ENCODE data around the gene LRRC56. TPM values are rescaled to one million over a fixed set of nuclear protein-coding genes. Genes with fewer than 3 reads are reported as not detected.
A peak's percentile ranks its signal among the peaks of the same experiment; 100 is the strongest.

The LRRC56 gene
- total and polyA plus RNA-seq, 2 of the 13 experiments (the other 11 are each of a cell fraction or from before 2014, with no cell fraction given), result 0.11 to 0.29 TPM

- TF ChIP-seq, protein P1, sequence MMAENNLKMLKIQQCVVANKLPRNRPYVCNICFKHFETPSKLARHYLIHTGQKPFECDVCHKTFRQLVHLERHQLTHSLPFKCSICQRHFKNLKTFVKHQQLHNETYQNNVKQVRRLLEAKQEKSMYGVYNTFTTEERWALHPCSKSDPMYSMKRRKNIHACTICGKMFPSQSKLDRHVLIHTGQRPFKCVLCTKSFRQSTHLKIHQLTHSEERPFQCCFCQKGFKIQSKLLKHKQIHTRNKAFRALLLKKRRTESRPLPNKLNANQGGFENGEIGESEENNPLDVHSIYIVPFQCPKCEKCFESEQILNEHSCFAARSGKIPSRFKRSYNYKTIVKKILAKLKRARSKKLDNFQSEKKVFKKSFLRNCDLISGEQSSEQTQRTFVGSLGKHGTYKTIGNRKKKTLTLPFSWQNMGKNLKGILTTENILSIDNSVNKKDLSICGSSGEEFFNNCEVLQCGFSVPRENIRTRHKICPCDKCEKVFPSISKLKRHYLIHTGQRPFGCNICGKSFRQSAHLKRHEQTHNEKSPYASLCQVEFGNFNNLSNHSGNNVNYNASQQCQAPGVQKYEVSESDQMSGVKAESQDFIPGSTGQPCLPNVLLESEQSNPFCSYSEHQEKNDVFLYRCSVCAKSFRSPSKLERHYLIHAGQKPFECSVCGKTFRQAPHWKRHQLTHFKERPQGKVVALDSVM (CRISPR knock-in tag; IDR thresholded peaks at IDR 0.05), result no peak
- TF ChIP-seq SPEN (CRISPR knock-in tag; IDR thresholded peaks at IDR 0.05; ENCODE audit: low read depth) (peak; percentile 33; the same call in 1 of the 2 replicates), NFIC (IDR thresholded peaks at IDR 0.05; ENCODE audit: low read length) (no peak), ZBTB26 (CRISPR knock-in tag; IDR thresholded peaks at IDR 0.05; ENCODE audit: borderline replicate concordance) (no peak), RERE (CRISPR knock-in tag; IDR thresholded peaks at IDR 0.05; ENCODE audit: low read depth) (no peak), ZBED4 (CRISPR knock-in tag; IDR thresholded peaks at IDR 0.05; ENCODE audit: borderline replicate concordance) (no peak), ZNF326 (CRISPR knock-in tag; IDR thresholded peaks at IDR 0.05; ENCODE audit: borderline replicate concordance) (no peak), MBNL3 (CRISPR knock-in tag; conservative IDR thresholded peaks at IDR 0.05) (no peak)
- TF ChIP-seq, protein P2, sequence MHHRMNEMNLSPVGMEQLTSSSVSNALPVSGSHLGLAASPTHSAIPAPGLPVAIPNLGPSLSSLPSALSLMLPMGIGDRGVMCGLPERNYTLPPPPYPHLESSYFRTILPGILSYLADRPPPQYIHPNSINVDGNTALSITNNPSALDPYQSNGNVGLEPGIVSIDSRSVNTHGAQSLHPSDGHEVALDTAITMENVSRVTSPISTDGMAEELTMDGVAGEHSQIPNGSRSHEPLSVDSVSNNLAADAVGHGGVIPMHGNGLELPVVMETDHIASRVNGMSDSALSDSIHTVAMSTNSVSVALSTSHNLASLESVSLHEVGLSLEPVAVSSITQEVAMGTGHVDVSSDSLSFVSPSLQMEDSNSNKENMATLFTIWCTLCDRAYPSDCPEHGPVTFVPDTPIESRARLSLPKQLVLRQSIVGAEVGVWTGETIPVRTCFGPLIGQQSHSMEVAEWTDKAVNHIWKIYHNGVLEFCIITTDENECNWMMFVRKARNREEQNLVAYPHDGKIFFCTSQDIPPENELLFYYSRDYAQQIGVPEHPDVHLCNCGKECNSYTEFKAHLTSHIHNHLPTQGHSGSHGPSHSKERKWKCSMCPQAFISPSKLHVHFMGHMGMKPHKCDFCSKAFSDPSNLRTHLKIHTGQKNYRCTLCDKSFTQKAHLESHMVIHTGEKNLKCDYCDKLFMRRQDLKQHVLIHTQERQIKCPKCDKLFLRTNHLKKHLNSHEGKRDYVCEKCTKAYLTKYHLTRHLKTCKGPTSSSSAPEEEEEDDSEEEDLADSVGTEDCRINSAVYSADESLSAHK (CRISPR knock-in tag; IDR thresholded peaks at IDR 0.05; ENCODE audit: borderline replicate concordance), result no peak
- TF ChIP-seq, protein P3, sequence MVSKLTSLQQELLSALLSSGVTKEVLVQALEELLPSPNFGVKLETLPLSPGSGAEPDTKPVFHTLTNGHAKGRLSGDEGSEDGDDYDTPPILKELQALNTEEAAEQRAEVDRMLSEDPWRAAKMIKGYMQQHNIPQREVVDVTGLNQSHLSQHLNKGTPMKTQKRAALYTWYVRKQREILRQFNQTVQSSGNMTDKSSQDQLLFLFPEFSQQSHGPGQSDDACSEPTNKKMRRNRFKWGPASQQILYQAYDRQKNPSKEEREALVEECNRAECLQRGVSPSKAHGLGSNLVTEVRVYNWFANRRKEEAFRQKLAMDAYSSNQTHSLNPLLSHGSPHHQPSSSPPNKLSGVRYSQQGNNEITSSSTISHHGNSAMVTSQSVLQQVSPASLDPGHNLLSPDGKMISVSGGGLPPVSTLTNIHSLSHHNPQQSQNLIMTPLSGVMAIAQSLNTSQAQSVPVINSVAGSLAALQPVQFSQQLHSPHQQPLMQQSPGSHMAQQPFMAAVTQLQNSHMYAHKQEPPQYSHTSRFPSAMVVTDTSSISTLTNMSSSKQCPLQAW (CRISPR knock-in tag; IDR thresholded peaks at IDR 0.05), result no peak
These were observed 30.2 kb upstream of the LRRC56 start, which contains the start of gene RNH1 (continued) for GRCh38 chr11:506995-507726.
